HG02623 (cell line): ENCODE data around the gene CDYL.

Experiments used
- ATAC-seq: cut with Tn5 transposase; IDR thresholded peaks from one replicate; pipeline ENCODE4 v1.9.1; 2021; ENCODE audit warnings: moderate library complexity; ENCODE audit not compliant: unreplicated experiment

The CDYL gene

GRCh38 chr6:4872841-4873240, 96.6 kb downstream of the CDYL start:
- ATAC-seq = no peak

GRCh38 chr6:4873928-4874327, 97.7 kb downstream of the CDYL start:
- no peak for ATAC-seq

GRCh38 chr6:4879741-4880275, 103.6 kb downstream of the CDYL start:
- ATAC-seq = no peak

- no peak for ATAC-seq
Observed at GRCh38 chr6:4880363-4880762, 104.2 kb downstream of the CDYL start.

GRCh38 chr6:4883298-4883697, 107.1 kb downstream of the CDYL start:
- ATAC-seq = no peak

- no peak for ATAC-seq
Observed at GRCh38 chr6:4884646-4885340, 108.6 kb downstream of the CDYL start.

- no peak for ATAC-seq
Observed at GRCh38 chr6:4885341-4885933, 109.2 kb downstream of the CDYL start.

- no peak for ATAC-seq
Observed at GRCh38 chr6:4888841-4889240, 112.6 kb downstream of the CDYL start.

GRCh38 chr6:4889701-4890100, 113.5 kb downstream of the CDYL start:
- no peak for ATAC-seq

GRCh38 chr6:4890191-4890590, 114.0 kb downstream of the CDYL start:
- no peak for ATAC-seq

- no peak for ATAC-seq
Observed at GRCh38 chr6:4890627-4891026, 114.4 kb downstream of the CDYL start.

- ATAC-seq = no peak
Observed at GRCh38 chr6:4891141-4891540, 114.9 kb downstream of the CDYL start.

- no peak for ATAC-seq
Observed at GRCh38 chr6:4892785-4893485, 116.7 kb downstream of the CDYL start.

- no peak for ATAC-seq
Observed at GRCh38 chr6:4894049-4894448, 117.8 kb downstream of the CDYL start.

GRCh38 chr6:4895971-4896370, 119.8 kb downstream of the CDYL start:
- ATAC-seq = no peak

- no peak for ATAC-seq
Observed at GRCh38 chr6:4896401-4896800, 120.2 kb downstream of the CDYL start.

GRCh38 chr6:4899249-4900034, 123.2 kb downstream of the CDYL start:
- no peak for ATAC-seq

- no peak for ATAC-seq
Observed at GRCh38 chr6:4901386-4902061, 125.3 kb downstream of the CDYL start.

- no peak for ATAC-seq
Observed at GRCh38 chr6:4902363-4902762, 126.2 kb downstream of the CDYL start.

GRCh38 chr6:4903121-4903520, 126.9 kb downstream of the CDYL start:
- ATAC-seq = no peak
